ENCODE data around the gene UBE2H. TPM values are rescaled to one million over a fixed set of nuclear protein-coding genes. Genes with fewer than 3 reads are reported as not detected.

Gene UBE2H
- total and polyA plus RNA-seq, 2 donors (not counting 1 experiment from before 2014, with no cell fraction given): 23.3 to 54.1 TPM

DNA sequence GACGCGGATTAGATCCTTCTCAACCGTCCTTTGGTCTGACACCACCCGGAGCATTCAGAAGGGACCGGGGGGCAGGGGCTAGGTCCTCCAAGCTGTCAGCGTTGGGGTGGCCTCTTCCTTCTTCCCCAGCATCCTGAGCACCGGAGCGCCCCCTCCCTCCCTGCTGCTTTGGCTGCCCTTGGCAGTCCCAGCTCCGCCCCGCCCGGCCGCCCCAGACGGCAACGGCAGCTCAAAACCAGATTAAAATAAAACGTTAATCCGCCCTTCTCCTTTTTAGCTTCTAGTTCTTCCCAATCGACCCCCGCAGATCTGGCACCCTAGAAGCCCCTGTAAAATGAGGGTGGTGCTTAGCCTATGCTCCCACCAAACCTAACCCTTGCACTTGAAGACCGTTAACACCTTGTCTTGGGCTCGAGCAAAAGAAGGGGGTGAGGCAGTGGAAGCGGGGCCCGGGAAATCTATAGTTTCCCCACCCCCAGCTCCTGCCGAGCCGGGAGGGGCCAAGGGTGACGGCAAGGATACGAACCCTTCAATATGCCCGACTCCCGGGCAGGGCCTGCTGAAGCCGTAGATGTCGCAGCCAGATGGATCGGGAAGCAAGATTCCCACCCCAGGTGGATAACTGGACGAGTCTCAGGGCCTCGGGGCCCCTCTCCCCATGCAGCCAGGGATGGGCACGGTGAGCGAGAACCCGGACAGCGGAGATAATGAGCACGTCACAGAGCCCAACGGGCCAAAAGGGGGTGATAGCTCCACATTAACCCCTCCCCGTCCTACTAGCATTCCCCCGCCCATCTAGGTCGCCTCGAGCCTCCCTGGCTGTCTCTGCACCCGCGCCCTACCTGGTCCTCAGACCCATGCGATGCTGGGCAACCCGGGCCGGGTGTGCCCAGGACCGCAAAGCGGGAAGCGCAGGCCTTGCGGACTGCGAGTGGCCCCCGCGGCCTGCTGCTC is 171.5 kb downstream of the UBE2H start:
- TF ChIP-seq EZH2 (IDR thresholded peaks at IDR 0.05; ENCODE audit: borderline replicate concordance, insufficient read depth, low read depth, low read length, poor library complexity, severe bottlenecking): peak; percentile 92
- TF ChIP-seq, protein P1, sequence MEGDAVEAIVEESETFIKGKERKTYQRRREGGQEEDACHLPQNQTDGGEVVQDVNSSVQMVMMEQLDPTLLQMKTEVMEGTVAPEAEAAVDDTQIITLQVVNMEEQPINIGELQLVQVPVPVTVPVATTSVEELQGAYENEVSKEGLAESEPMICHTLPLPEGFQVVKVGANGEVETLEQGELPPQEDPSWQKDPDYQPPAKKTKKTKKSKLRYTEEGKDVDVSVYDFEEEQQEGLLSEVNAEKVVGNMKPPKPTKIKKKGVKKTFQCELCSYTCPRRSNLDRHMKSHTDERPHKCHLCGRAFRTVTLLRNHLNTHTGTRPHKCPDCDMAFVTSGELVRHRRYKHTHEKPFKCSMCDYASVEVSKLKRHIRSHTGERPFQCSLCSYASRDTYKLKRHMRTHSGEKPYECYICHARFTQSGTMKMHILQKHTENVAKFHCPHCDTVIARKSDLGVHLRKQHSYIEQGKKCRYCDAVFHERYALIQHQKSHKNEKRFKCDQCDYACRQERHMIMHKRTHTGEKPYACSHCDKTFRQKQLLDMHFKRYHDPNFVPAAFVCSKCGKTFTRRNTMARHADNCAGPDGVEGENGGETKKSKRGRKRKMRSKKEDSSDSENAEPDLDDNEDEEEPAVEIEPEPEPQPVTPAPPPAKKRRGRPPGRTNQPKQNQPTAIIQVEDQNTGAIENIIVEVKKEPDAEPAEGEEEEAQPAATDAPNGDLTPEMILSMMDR (IDR thresholded peaks at IDR 0.05): no peak
- H3K9ac ChIP-seq (ENCODE audit: low read length): peak overlapping the region; percentile 59
- peak overlapping the region in 4 of 5 experiments; percentile 40 to 65 (median 57) for H3K4me3 ChIP-seq (ENCODE audit: control extremely low read depth in 1 of 5, extremely low read depth in 1 of 5, insufficient read depth in 1 of 5, low read depth in 2 of 5, low read length in 4 of 5)
- H4K20me1 ChIP-seq (ENCODE audit: control insufficient read depth, insufficient read depth, low read length, poor library complexity, severe bottlenecking): peaks cover 18% of the 10 kb centered on the region
- 3% methylated on average over 51 of the region's 55 CpGs for WGBS (ENCODE audit: insufficient coverage)
- Mint-ChIP-seq H3K9me3 (ENCODE audit: insufficient read depth) (no peaks in the 10 kb centered on the region), H3K4me3 (peak overlapping the region; percentile 82), H3K4me1 (peaks cover 50% of the 10 kb centered on the region), H3K27ac (no peak overlapping the region), H3K27me3 (peaks cover 49% of the 10 kb centered on the region)
- peaks cover 0 to 74% (median 0%) of the 10 kb centered on the region in 3 donors for H3K9me3 ChIP-seq (ENCODE audit: control extremely low read depth in 1 of 3, control insufficient read depth in 2 of 3, insufficient read depth in 1 of 3, low read length in 2 of 3)
- intact Hi-C loops (cut with micrococcal nuclease): loop anchor here (2.0 to 5.0 kb wide), 2 partner anchors 44 to 171 kb away; partner anchors contain the start of gene UBE2H
- peak; percentile 63 for DNase-seq
- peak overlapping the region; percentile 100 for H3K4me2 ChIP-seq (replicated peaks; ENCODE audit: low read depth, low read length, poor library complexity, severe bottlenecking)
- ChIA-PET CTCF (interaction anchor here (0.9 to 1.3 kb wide), 3 partner anchors 41 to 414 kb away, joined by 3 to 4 read pairs (median 3); no protein-coding TSS in a partner anchor), POLR2A (no interaction called here)
- no peaks in the 10 kb centered on the region for H3K79me2 ChIP-seq (ENCODE audit: control insufficient read depth, insufficient read depth, low read length)
- ATAC-seq (ENCODE audit: low read depth): no peak
- no peaks in the 10 kb centered on the region for H3K36me3 ChIP-seq (replicated peaks in 1 of 2; ENCODE audit: control extremely low read depth in 1 of 2, control insufficient read depth in 1 of 2, extremely low read depth in 1 of 2, insufficient read depth in 2 of 2, low read length in 1 of 2)
- H3K4me1 ChIP-seq (ENCODE audit: control insufficient read depth in 2 of 2, insufficient read depth in 2 of 2, low read length in 2 of 2): peaks cover 74 to 78% of the 10 kb centered on the region in 2 donors
- H2AFZ ChIP-seq (ENCODE audit: insufficient read depth, low read depth, low read length, poor library complexity, severe bottlenecking): peak overlapping the region; percentile 71
- H3K27ac ChIP-seq (ENCODE audit: low read length in 2 of 2): no peak overlapping the region
- peaks cover 0 to 92% (median 64%) of the 10 kb centered on the region in 4 experiments for H3K27me3 ChIP-seq (replicated peaks in 1 of 4; ENCODE audit: control extremely low read depth in 1 of 4, control insufficient read depth in 3 of 4, insufficient read depth in 4 of 4, low read length in 3 of 4)

Small RNA genes within 50 kb of the gene (small RNA-seq; reads per million reads assigned to genes)
- gene RF00019 (ENCODE audit: insufficient read length, low read depth, low replicate concordance): not detected

Other genes with a start within 250 kb of the UBE2H start
- 22.5 and 27.1 TPM in 2 replicates for gene ZC3HC1, start 98.4 kb upstream of the UBE2H start, total RNA-seq
- gene ZC3HC1, start 98.4 kb upstream of the UBE2H start, polyA plus RNA-seq: 14.2 and 16.3 TPM in 2 replicates
- gene KLHDC10, start 117.6 kb upstream of the UBE2H start, total RNA-seq: 25.3 and 25.7 TPM in 2 replicates
- 7.1 and 8.9 TPM in 2 replicates for gene KLHDC10, start 117.6 kb upstream of the UBE2H start, polyA plus RNA-seq